Measurements from ENCODE around the gene COX7A2L. TPM values are rescaled to one million over a fixed set of nuclear protein-coding genes. Genes with fewer than 3 reads are reported as not detected.

The COX7A2L gene
- total RNA-seq, 1 experiment from 2014 or later, result 85.4 TPM

- no peaks in the 10 kb centered on the region for H3K9me3 ChIP-seq (ENCODE audit: low read depth, low read length, poor library complexity, severe bottlenecking)
- no peaks in the 10 kb centered on the region for H3K36me3 ChIP-seq (ENCODE audit: insufficient read depth, low read length, poor library complexity, severe bottlenecking)
- intact Hi-C loops (cut with micrococcal nuclease; ENCODE audit: unreplicated experiment), result no loop called here
- CTCF ChIA-PET, result no interaction called here
- POLR2A ChIA-PET (ENCODE audit: low non-redundant PET), result no interaction called here
- no peaks in the 10 kb centered on the region for H3K27me3 ChIP-seq (replicated peaks; ENCODE audit: insufficient read depth, low read depth, low read length, poor library complexity)
- H3K4me3 ChIP-seq (ENCODE audit: low read depth, low read length, poor library complexity, severe bottlenecking), result no peak overlapping the region
- H3K27ac ChIP-seq (ENCODE audit: low read depth, low read length, poor library complexity, severe bottlenecking), result no peak overlapping the region
- no TSS peak for BruUV-seq (replicated peaks)
- peaks cover 3% of the 10 kb centered on the region for H3K4me1 ChIP-seq (ENCODE audit: insufficient read depth, low read length, poor library complexity, severe bottlenecking)
- TF ChIP-seq CTCF (conservative IDR thresholded peaks at IDR 0.05; ENCODE audit: low read depth, low read length) (no peak), EZH2 (IDR thresholded peaks at IDR 0.05; ENCODE audit: borderline replicate concordance, low read depth, low read length, poor library complexity, severe bottlenecking) (no peak)
- no peak for DNase-seq (ENCODE audit: low spot score)
Observed at GRCh38 chr2:42378415-42378814, 17.4 kb upstream of the COX7A2L start.

DNA sequence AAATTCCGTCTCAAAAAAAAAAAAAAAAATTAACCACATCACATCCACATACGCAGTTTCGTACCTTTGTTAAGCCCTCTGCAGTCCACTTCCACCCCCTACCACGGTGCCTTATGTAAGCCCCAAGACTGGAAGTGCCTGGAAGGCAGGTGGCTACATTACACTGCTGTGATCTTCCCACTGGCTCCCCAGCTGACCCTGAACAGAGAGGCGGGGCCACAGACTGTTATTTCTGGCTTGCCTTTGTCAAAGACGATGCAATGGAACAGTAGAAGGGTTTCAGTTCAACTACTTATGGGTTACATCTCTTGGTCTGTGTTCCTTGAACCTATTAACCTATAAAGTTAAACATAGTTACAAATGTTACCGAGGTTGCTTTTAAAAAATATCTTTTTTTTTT lies 15.7 kb upstream of the COX7A2L start:
- Histone ChIP-seq H3K36me3 (ENCODE audit: insufficient read depth, low read length, poor library complexity, severe bottlenecking) (no peaks in the 10 kb centered on the region), H3K9me3 (ENCODE audit: low read depth, low read length, poor library complexity, severe bottlenecking) (no peaks in the 10 kb centered on the region), H3K4me1 (ENCODE audit: insufficient read depth, low read length, poor library complexity, severe bottlenecking) (peaks cover 6% of the 10 kb centered on the region), H3K27me3 (replicated peaks; ENCODE audit: insufficient read depth, low read depth, low read length, poor library complexity) (no peaks in the 10 kb centered on the region), H3K4me3 (ENCODE audit: low read depth, low read length, poor library complexity, severe bottlenecking) (no peak overlapping the region), H3K27ac (ENCODE audit: low read depth, low read length, poor library complexity, severe bottlenecking) (no peak overlapping the region)
- no peak for DNase-seq (ENCODE audit: low spot score)
- no TSS peak for BruUV-seq (replicated peaks)
- intact Hi-C loops (cut with micrococcal nuclease; ENCODE audit: unreplicated experiment), result no loop called here
- TF ChIP-seq EZH2 (IDR thresholded peaks at IDR 0.05; ENCODE audit: borderline replicate concordance, low read depth, low read length, poor library complexity, severe bottlenecking), result no peak
- no peak for TF ChIP-seq CTCF (conservative IDR thresholded peaks at IDR 0.05; ENCODE audit: low read depth, low read length)
- CTCF ChIA-PET, result no interaction called here
- POLR2A ChIA-PET (ENCODE audit: low non-redundant PET), result interaction anchor here (0.5 kb wide), 1 partner anchor 71 kb away, joined by 4 read pairs; no protein-coding TSS in a partner anchor

DNA sequence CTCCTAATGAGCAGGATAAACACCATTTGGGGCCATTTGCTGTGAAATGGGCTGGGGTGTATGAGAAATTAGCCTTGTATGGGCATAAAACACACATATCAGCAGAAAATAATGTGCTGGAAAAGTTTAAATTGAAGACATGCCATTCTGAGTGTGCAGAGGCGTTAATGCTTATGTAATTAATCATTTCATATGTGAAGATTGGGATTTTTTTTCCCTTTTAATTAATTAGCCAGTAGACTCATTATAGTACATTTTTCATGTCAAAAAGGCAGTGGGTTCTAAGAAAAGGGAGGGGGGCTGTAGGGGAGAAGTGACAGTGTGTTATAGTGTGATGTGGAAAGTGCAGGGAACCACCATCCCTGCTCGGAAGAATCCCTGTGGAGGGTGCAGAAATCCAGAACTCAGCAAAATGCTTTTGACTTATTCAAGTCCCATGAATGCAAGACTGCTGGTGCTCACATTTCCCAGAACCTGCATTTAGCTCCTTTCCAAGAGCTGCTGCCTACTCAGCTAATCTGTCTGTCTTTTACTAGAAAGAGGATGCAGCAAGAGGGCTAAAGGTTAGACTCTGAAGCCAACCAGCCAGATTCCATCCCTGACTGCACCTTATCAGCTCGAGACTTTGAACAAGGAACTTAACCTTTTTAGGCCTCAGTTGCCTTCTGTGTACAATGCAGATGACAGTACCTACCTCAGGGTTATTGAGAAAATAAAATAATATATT lies 11.6 kb upstream of the COX7A2L start:
- POLR2A ChIA-PET (ENCODE audit: low non-redundant PET), result no interaction called here
- Histone ChIP-seq H3K36me3 (ENCODE audit: insufficient read depth, low read length, poor library complexity, severe bottlenecking) (no peaks in the 10 kb centered on the region), H3K4me1 (ENCODE audit: insufficient read depth, low read length, poor library complexity, severe bottlenecking) (peaks cover 23% of the 10 kb centered on the region), H3K27me3 (replicated peaks; ENCODE audit: insufficient read depth, low read depth, low read length, poor library complexity) (no peaks in the 10 kb centered on the region), H3K4me3 (ENCODE audit: low read depth, low read length, poor library complexity, severe bottlenecking) (no peak overlapping the region), H3K9me3 (ENCODE audit: low read depth, low read length, poor library complexity, severe bottlenecking) (no peaks in the 10 kb centered on the region), H3K27ac (ENCODE audit: low read depth, low read length, poor library complexity, severe bottlenecking) (no peak overlapping the region)
- BruUV-seq (replicated peaks), result no TSS peak
- DNase-seq (ENCODE audit: low spot score), result no peak
- CTCF ChIA-PET, result interaction anchor here (0.6 kb wide), 1 partner anchor 14 kb away, joined by 3 read pairs; no protein-coding TSS in a partner anchor
- TF ChIP-seq CTCF (conservative IDR thresholded peaks at IDR 0.05; ENCODE audit: low read depth, low read length) (no peak), EZH2 (IDR thresholded peaks at IDR 0.05; ENCODE audit: borderline replicate concordance, low read depth, low read length, poor library complexity, severe bottlenecking) (no peak)
- intact Hi-C loops (cut with micrococcal nuclease; ENCODE audit: unreplicated experiment), result no loop called here

Data from A673 (cell line).